ENCODE measurements around the gene NTM.

DNA sequence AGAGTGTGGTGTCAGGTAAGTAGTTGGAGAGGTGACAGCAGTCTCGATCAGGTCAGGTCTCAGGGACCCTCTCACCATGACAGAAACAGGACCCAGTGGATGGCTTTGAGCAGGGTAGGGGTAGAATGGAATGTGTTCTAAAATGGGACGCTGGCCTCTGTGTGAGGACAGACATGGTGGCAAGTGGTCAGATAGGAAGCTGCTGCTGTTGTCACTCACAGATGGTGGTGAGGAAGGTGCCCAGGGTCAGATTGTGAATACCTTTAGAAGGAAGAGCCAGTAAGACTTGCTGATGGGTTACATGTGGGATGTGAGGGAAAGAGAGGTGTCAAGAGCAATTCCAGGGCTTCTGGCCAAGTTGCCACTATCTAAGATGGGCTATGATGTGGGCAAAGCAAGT is 596.3 kb downstream of the NTM start:
- TF ChIP-seq, protein P1, sequence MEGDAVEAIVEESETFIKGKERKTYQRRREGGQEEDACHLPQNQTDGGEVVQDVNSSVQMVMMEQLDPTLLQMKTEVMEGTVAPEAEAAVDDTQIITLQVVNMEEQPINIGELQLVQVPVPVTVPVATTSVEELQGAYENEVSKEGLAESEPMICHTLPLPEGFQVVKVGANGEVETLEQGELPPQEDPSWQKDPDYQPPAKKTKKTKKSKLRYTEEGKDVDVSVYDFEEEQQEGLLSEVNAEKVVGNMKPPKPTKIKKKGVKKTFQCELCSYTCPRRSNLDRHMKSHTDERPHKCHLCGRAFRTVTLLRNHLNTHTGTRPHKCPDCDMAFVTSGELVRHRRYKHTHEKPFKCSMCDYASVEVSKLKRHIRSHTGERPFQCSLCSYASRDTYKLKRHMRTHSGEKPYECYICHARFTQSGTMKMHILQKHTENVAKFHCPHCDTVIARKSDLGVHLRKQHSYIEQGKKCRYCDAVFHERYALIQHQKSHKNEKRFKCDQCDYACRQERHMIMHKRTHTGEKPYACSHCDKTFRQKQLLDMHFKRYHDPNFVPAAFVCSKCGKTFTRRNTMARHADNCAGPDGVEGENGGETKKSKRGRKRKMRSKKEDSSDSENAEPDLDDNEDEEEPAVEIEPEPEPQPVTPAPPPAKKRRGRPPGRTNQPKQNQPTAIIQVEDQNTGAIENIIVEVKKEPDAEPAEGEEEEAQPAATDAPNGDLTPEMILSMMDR (IDR thresholded peaks at IDR 0.05; ENCODE audit: poor library complexity): no peak
- no peak for TF ChIP-seq EZH2 (IDR thresholded peaks at IDR 0.05; ENCODE audit: borderline replicate concordance)

All from hepatocyte (in vitro differentiated cells).